ENCODE results near the gene MXI1.

The MXI1 gene

DNA sequence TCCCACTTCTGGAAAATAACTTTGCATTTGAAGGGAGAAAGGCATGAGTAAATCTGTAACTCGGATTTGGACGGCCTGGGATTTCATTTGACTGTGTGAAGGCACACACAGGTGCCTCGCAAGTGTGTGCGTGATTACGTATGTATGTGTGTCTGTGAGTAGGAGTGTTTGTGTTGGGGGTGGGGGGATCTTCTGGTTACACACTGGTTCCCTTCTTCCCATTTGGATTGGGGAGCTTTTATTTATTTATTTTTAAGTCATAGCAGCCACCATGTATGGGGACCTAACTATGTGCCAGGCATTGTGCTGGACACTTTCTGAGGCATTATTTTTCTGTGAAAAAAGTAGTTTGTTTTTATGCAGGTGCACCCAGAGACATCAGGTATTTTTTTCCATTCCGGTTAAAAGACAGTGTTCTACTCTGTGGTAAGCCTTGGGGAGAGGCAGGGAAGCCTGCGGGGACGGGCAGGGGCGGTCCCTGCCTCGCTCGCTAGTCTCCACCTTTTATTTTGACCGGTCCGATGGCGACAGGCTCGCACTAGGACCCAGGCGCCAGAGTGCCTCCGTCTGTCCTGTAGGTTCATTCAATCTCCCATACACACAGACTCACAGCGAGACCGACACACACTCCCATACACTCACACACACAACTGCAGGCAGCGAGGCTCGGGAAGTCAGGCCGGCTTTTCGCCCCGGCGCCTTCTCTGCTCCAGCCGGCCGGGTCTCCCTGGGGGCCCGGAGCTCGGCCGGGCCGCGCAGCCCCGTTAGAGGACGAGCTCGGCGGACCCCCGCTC lies at the start of gene MXI1:
MXI1 (plus strand) TSS at position 595 of the 794 bp plus-strand sequence. CDS start 204 bp downstream, outside the sequence.
- no peak for DNase-seq (ENCODE audit: low read depth in 2 of 2)

DNA sequence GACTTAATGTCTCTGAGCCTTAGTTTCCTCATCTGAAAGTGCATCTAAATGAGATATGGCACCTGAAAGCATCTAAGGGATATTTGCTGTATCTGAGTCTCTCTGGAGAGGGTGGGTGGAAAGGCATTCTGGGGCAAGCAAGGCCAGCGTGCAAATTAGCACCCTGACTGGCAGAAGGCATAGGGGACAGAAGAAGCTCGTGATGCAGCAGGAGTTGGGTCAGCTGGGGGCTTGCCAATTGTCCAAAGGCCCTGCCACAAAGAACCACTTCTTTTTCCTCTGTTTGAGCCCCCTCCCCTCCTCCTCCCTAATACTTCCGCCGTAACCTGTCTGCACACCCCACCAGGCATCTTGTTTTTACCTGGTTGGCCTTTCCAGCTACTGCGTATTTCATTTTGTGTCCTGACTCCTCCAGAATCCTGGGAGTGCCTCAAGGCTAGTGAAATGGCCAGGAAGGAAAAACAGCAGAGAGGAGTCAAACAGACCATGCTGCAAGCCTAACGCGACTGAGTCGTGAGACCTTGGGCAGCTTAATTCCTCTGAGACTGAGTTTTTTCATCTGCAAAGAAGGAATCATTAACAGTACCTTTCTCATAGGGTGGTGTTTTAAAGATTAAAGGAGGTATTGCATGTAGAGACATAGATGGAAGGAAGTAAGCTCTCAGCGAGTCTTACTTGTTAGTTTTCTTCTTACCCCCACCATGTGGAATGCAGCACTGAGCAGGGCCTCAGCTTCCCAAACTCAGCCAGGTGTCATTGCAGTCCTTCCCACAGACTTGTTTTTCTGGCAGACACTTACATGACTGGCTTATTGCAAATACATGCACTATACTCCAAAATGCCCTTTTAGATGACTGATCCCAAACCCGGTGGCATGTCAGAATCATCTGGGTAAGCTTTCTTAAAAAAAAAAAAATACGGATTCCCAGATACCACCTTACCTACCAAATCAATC lies 49.1 kb upstream of the MXI1 start:
- no peak for DNase-seq (ENCODE audit: low read depth in 2 of 2)

DNA sequence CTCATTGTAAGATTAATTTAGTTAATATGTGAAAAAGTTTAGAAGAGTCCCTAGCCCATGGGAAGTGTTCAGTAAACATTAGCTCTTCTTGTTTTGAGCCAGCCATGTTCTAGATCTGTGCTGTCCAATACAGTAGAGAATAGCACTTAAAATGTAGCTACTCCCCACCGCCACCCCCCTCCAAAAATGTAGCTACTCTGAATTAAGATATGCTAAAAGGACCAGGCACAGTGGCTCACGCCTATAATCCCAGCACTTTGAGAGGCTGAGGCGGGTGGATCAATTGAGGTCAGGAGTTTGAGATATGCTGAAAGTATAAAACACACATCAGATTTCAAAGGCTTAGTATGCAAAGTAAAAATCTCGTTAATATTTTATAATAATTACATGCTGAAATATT lies 47.3 kb upstream of the MXI1 start:
- DNase-seq (ENCODE audit: low read depth in 2 of 2), result no peak

DNA sequence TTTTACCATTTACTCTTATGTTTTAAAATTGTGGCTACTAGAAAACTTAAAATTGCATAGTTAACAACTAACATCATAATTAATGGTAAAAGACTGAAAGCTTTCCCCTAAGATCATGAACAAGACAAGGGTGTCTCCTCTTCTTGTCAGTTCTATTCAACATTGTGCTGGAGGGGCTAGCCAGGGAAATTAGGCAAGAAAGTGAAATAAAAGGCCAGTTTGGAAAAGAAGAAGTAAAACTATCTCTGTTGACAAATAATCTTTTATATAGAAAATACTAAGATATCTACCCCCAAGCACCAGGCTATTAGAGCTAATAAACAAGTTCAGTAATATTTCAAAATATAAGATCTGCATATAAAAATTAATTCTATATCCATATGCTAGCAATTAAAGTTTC lies 46.9 kb upstream of the MXI1 start:
- DNase-seq (ENCODE audit: low read depth in 2 of 2), result no peak

DNA sequence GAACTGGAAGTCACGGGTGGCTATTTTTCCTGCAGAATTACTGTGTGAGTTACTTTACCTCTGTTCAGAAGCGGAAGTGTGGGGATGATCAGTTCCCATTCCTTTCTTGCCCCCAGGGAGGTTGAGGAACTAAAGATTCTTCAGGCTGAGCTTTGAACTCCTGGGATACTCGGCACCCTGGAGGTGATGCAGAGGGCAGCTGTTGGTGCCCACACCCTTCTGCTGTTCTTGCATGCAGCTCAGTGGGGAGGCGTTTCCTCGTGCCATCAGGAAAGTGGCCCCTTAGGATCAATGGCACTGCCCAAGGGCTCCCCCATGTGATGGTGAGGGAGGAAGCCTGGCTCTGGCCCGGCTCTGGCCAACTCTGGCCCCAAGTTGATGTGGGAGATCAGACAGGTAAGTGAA lies 44.7 kb upstream of the MXI1 start:
- DNase-seq (ENCODE audit: low read depth in 2 of 2), result no peak

DNA sequence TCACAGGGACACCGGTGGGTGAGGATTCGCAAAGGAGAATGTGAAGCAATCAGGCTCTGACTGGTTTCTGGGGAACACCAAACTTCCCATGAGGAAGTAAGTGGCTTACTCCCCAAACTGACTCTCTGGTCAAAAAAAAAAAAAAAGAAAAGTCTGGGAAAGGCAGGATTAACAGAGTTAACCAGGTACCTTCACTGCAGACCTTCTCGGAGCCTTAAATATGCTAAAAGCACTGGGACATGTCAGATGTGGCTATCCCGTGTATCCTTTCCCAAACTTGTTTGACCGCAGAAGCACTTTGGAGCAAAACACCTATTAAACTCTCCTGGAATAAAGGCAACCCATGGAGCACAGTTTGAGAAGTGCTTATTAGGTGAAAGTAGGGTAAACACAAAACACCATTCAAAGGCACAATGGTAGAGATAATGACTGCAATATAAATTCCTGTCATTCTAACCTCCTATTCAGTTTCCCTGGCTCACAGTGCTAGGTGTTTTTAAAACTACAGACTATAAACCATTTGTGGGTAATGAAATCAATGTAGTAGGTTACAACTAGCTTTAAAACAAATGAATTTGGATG lies 44.1 kb upstream of the MXI1 start:
- no peak for DNase-seq (ENCODE audit: low read depth in 2 of 2)

DNA sequence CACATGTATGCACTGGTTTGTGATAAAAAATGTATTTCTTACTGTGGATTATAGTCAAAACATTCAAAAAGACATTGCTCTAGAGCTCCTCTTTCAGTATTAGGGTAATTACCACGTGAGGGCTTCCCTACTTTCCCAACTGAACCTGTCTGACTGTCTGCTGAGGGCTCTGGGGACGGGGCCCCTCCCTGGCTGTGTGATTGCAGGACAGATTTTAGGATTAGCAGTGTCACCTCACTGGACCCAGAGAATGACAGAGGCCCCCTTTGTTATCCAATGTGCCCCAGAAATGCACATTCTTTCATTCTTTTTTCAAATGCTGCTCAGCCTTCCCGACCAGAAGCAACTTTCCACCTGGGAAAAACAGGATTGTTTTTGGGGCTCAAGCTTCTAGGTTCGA lies 43.6 kb upstream of the MXI1 start:
- DNase-seq (ENCODE audit: low read depth in 2 of 2), result no peak

DNA sequence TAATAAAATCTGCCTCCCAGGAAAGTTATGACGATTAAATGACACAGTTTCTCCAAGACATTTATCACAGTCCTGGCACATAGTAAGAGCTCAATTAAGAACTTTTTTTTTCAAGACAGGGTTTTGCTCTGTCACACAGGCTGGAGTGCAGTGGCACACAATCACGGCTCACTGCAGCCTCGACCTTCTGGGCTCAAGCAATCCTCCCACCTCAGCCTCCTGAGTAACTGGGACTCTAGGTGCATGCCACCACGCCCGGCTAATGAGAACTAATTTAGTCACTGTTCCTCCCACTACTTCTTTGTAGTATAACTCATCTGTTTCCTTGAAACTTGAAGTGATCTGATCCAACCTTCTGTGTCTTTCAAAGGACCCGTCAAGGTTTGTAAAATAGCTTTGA lies 42.2 kb upstream of the MXI1 start:
- peak; percentile 22 to 36 for DNase-seq (ENCODE audit: low read depth in 2 of 2)

DNA sequence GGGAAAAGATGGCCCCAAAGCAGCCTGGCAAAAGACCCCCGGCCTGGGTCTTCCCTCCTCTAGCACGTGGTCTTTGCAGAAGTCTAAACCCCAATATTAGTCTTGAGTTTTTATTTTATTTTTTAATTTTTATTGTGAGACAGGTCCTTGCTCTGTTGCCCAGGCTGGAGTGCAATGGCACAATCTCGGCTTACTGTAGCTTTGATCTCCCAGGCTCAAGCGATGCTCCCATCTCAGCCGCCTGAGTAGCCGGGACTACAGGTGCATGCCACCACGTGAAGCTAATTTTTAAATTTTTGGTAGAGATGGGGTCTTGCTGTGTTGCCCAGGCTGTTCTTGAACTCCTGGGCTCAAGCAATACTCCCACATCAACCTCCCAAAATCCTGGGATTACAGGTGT lies 40.3 kb upstream of the MXI1 start:
- no peak for DNase-seq (ENCODE audit: low read depth in 2 of 2)

DNA sequence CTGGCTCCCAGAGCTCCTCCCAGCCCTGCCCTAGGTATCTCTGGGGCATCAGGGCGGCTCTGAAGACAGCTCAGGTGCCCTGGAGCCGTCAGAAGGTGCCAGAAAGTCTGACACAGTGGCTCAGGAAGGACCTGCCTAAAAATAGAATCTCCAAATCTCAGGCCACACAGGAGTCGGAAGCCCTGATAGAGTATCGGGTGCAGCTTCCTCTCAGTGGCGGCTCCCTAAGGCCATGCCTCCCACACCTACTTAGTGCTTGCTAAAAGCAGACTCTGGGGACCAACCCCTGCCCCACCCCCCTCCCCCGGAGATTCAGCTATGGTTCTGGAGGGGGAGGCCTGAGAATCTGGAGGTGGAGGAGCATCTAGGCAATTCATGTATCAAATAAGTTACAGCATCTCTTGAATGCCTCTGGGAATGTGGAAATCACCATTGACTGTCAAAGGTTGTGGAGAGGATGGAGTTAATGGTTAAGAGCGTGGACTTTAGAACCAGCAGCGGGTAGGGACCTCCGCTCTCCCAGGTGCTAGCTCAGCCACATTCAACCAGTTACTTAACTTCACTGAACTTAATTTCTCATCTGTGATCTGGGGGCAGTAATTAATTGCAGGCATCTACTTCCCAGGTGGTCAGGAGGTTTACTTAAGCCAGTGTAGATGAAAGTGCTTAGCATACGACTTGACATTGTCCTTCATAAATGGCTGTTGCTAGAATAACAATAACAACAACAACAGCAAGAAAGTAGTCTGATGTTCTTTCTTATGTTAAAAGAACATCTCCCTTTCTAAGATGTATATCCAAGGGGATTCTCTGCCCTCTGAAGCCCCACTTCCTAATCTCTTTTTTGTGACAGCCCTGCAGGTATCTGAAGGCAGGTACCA lies 38.6 kb upstream of the MXI1 start:
- no peak for DNase-seq (ENCODE audit: low read depth in 2 of 2)

DNA sequence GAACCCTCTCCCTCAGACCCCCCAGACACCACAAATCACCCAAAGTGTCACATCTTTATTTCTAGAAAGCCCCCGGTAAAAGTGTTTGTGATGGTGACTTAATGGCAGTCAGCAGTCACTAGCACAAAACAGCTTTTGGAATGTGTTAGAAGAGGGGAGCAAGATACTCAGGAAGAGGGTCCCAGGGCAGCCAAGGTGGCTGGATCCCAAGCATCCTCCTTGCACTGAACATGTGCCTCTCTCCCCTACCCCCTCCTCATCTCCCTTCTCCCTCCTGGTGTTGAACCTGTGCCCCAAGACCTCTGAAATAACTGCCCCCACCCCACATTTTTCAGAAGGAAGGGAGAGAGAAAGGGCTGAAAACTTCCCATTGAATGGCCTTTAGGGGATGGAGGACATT lies 37.8 kb upstream of the MXI1 start:
- DNase-seq (ENCODE audit: low read depth in 2 of 2), result no peak

DNA sequence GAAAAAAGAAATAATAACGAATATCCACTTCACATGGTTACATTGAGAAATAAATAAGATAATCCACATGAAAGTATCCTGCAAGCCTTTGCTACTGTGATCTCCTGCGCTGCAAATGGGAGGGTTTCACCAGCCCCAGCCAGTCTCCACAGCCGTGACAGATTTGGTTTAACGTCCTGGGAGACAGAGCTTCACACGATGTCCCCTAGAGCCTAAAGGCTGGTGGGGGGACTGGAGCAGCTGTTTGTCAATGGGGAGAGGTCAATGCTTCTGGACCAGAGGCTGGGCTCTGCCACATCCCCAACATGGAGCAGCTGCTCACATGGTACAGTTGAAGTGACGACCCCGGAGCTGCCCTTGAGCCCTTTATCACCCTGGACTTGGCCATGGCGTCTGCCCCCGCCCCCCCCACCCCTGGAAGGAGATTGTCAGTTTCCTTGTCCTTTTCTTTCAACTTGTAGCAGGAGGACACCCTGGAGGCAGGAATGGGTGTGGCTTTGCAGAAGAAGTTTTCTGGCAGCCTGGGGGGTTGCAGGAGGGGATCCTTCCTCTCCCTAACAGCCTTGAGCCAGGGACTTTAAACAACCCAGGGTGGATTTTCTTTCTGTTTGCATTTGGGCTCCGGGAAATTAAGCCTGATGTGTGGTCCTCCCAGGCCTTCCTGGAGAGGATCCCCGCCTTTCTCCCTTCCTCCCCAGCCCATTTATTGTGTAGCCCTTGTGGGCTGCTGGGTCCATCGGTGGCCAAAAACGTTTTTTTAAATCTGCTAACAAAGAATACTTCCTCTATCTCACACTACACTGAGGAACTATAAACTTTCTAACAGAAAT lies 37.0 kb upstream of the MXI1 start:
- DNase-seq (ENCODE audit: low read depth in 2 of 2), result no peak

DNA sequence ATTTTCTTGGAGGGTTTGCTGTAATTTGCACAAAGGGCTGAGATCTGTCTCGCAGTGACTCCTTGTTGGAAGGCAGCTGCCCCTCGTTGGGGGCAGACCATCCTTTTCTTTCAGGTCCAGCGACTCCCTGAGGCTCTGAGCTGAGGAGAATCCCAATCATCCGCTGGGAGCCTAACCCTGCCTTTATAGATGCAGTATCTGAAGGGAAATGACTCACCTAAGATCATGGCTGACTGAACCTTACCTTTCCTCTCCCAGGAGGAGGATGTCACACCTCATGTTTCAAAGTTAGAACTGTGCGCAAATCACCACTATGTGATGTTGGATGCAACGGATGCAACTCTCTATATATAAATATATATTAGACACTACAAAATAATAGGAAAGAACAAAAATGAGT lies 36.4 kb upstream of the MXI1 start:
- DNase-seq (ENCODE audit: low read depth in 2 of 2), result no peak

DNA sequence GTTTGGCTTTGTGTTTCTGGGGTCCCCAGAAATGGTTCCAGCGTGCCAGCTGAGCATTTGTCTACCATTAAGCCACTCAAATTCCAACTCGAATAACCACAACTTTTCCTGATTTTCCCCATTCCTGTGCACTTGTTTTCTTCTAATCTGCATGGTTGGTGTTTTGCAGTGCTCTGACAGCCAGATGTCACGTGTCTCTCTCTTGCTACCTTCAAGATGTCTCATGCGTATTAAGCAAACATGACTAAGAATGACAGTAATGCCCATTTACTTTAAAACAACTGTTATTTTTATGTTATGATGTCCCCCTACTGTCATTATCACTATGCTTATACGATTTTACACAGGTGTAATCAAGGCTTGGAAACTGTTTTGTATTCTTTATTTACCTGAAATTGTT lies 35.2 kb upstream of the MXI1 start:
- DNase-seq (ENCODE audit: low read depth in 2 of 2), result no peak

DNA sequence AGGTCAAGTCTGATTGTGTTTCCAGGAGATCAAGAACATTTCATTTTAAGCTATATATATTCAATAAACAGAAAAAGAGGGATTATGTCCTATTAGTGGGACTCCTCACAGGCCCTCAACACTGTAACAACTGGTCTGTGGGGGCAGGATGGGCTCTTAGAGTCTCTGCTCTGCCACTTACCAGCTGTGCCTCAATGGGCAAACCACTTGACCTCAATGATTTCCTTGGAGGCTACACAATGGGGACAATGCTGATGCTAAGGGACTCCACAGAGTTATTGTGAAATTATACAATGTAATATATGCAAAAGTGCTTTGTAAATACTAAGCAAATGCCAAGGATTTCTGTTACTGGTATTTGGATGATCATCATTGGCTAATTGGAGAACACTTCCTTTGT lies 33.2 kb upstream of the MXI1 start:
- DNase-seq (ENCODE audit: low read depth in 2 of 2), result no peak

DNA sequence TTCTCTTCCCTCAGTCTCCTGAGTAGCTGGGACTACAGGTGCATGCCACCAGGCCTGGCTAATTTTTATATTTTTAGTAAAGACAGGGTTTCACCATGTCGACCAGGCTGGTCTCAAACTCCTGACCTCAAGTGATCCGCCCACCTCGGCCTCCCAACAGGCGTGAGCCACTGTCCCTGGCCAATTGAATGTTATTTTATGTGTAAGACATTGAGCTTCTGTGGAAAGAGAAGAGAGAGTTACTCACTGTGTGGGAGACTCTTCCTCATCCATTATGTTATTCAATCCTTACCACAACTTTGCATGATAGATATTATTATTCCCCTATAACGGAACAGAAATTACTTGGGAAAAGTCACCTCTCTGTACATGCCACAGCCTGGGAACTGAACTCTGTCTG lies 32.6 kb upstream of the MXI1 start:
- no peak for DNase-seq (ENCODE audit: low read depth in 2 of 2)

DNA sequence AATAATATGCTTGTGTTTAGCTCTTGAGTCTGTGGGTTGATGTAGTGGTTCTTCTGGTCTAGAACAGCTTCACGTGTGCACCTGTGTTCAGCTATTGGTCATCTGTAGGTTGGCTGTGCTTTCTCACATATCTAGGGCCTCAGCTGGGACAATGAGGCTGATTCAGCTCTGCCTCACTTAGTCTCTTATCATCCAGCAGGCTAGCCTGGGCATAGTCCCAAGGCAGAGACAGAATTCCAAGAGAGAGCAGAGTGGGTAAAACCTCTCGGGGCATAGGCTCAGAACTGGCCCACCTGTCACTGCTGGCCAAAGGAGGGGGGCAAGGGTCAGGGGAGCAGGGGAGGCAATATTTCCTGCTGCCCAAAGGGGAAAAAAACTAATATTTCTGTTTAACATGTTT lies 32.0 kb upstream of the MXI1 start:
- DNase-seq (ENCODE audit: low read depth in 2 of 2), result no peak

DNA sequence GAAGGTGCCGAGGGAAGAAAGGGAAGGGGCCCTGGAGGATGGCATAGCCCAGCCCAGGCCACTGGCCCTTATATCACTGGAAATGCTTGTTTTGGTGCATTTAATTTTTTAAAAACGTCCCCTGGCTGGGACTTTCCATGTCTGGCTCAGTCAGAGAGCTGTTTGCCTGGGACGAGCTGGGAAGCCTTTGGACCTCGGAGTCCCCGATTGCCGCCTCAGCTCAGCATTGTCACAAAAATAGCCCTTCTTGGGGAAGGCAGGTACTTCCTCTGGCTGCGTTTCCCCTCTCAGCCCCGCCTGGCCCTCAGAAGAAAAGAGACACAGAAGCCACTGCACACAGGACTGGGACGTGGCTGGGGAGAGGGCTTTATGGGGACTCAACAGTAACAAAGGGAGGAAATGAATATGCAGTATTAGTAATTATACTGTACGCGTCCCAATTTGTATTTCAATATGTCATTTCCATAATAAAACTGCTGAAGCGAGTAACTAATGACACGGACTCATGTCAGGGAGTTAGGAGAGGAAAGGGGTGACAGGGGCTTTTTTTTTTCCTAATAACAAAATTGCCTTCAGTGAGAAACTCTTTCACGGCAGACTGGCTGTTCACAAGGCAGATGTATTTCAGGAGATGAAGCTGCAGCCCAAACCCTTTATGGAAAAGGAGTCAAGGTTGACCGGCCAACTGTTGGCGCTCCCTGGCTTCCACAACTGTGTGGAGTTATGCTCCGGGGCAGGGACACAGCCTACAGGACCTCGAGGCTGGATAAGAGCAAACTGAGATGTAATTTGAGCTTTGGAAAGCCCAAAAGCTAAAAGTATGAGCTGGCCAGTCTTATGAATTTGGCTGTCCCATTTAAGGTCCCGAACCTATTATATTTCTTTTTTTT lies 31.0 kb upstream of the MXI1 start:
- DNase-seq (ENCODE audit: low read depth in 2 of 2), result no peak

DNA sequence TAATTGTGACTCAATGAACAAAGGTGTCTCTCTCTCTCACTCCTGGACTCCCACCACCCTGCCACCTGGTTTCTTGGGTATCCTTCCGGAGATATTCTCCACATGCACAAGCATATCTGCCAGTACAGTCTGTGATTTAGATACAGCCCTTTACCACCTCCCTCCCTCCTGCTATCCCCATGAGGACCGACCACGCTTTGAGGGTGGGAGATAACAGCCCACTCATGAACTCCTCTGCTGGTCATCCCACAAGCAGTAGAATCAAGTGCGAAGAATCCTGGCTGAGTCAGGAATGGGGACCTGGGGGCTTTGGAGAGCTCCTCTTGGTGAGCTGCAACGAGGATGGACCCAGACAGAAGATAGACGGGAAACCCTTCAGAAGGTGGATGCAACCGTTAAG lies 28.2 kb upstream of the MXI1 start:
- no peak for DNase-seq (ENCODE audit: low read depth in 2 of 2)

DNA sequence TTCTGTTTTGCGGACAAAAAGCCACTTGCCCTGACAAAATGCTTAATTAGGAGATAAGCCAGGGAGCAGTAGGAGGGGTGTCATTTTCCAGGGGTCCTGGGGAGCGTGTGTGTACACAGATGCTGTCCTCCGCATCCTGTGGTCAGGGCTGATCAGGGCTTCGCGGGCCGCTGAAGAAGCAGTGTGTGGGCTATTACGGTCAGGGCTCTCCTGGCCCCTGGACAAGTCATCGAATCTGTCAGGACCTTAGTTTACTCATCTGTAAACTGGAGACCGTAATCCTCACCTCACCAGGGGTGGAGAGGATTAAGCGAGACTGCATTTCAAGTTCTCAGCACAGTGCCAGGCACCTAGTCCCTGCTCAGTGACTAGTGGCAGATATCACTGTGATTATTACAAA lies 26.0 kb upstream of the MXI1 start:
- no peak for DNase-seq (ENCODE audit: low read depth in 2 of 2)

Measured in stimulated activated CD4-positive, alpha-beta T cell treated with anti-CD3 and anti-CD28 coated beads, Interleukin-15, amount 100 ng/mL, for 48 hours (primary cell).